ENCODE results near the gene POLR3GL. TPM values are rescaled to one million over a fixed set of nuclear protein-coding genes. Genes with fewer than 3 reads are reported as not detected.

The POLR3GL gene
- total RNA-seq, 6 donors from 2014 or later = 18.7 to 25.7 (median 22.5) TPM

GRCh38 chr1:146019231-146020057 is 55.0 kb downstream of the POLR3GL start:
- peak in 1 of 2 donors; percentile 83 for DNase-seq
- no peaks in the 10 kb centered on the region for H3K36me3 ChIP-seq
- H3K27ac ChIP-seq = no peak overlapping the region
- peak overlapping the region in 3 of 4 donors; percentile 10 to 35 (median 26) for H3K4me3 ChIP-seq
- peaks cover 0 to 7% (median 3%) of the 10 kb centered on the region in 4 donors for H3K27me3 ChIP-seq
- peak; percentile 21 to 58 for ATAC-seq (ENCODE audit: low FRiP score in 2 of 2)
- no peaks in the 10 kb centered on the region for H3K9me3 ChIP-seq
- no peak for TF ChIP-seq POLR2AphosphoS5 (IDR thresholded peaks at IDR 0.05)
- TF ChIP-seq EP300 (IDR thresholded peaks at IDR 0.05) = no peak
- no peak for TF ChIP-seq POLR2A (IDR thresholded peaks at IDR 0.05)
- TF ChIP-seq CTCF (IDR thresholded peaks at IDR 0.05) = no peak
- 23 to 25% methylated on average over 29 to 34 of the region's 43 CpGs for WGBS, 2 donors
- H3K4me1 ChIP-seq = peaks cover 5 to 14% (median 11%) of the 10 kb centered on the region in 4 donors

DNA sequence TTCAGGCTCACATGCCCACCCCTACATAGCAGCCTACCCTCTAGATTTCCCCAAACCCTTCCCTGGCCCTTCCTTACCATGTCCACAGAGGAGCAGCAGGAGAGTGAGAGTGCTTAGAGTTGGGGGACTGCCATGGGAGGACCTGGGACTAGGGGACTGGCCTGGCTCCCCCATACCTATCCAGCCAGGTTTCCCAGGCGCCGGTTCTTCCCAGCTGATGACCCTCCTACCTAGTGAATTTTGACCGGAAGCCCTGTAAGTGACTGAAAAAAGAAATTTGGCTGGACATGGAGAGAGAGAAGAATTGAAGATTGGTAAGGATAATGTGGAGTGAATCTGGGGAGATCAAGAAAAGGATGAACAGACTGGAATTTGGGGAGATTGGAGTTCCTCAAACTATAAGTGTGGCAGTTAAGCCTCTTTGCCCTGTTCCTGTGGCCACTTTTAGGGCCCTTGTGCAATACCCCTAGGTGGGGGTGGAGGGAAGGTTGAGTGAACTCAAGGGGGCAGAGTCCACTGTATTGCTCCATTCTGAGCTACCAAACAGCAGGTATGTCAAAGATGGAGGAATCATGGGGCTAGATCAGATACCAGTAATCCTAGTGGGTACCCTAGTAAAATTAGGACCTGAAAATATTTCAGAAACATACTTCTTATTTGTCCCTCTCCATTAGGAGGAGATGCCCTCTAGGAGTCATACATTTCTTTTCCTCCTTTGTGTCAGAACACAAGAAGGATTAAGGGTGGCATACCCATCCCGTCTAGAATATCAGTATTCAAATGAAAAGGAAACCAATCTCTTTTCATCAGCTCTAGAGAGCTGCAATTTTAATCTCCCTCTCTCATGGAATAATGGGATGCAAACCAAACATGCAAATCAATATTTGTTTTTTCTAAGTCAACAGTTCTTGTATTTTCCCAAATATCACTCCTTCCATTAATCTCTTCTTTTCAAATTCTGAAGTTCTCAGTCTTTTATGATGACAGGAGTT is 55.9 kb downstream of the POLR3GL start:
- WGBS, 2 donors = 83 to 91% methylated on average over 4 of the region's 4 CpGs
- DNase-seq (no peak), ATAC-seq (ENCODE audit: low FRiP score in 2 of 2) (peak in 1 of 2 donors; percentile 36)
- no peaks in the 10 kb centered on the region for H3K9me3 ChIP-seq
- peaks cover 0 to 7% (median 3%) of the 10 kb centered on the region in 4 donors for H3K27me3 ChIP-seq
- H3K27ac ChIP-seq = no peak overlapping the region
- H3K4me1 ChIP-seq = peaks cover 5 to 14% (median 11%) of the 10 kb centered on the region in 4 donors
- no peaks in the 10 kb centered on the region for H3K36me3 ChIP-seq
- TF ChIP-seq CTCF (IDR thresholded peaks at IDR 0.05) (no peak), POLR2AphosphoS5 (IDR thresholded peaks at IDR 0.05) (no peak), POLR2A (IDR thresholded peaks at IDR 0.05) (no peak), EP300 (IDR thresholded peaks at IDR 0.05) (no peak)
- no peak overlapping the region for H3K4me3 ChIP-seq

- TF ChIP-seq EP300 (IDR thresholded peaks at IDR 0.05) (no peak), CTCF (IDR thresholded peaks at IDR 0.05) (no peak), POLR2A (IDR thresholded peaks at IDR 0.05) (no peak), POLR2AphosphoS5 (IDR thresholded peaks at IDR 0.05) (no peak)
- peaks cover 5 to 14% (median 11%) of the 10 kb centered on the region in 4 donors for H3K4me1 ChIP-seq
- 64 to 65% methylated on average over 1 of the region's 1 CpG for WGBS, 2 donors
- H3K27ac ChIP-seq = no peak overlapping the region
- DNase-seq (no peak), ATAC-seq (ENCODE audit: low FRiP score in 2 of 2) (no peak)
- H3K4me3 ChIP-seq = no peak overlapping the region
- H3K36me3 ChIP-seq = no peaks in the 10 kb centered on the region
- H3K9me3 ChIP-seq = no peaks in the 10 kb centered on the region
- peaks cover 0 to 7% (median 3%) of the 10 kb centered on the region in 4 donors for H3K27me3 ChIP-seq
These were observed 56.6 kb downstream of the POLR3GL start for GRCh38 chr1:146021050-146021445.

GRCh38 chr1:146021622-146022402 is 57.3 kb downstream of the POLR3GL start, which contains the start of gene HJV:
HJV (minus strand) TSS chr1:146021735; CDS start chr1:146020231, 1,504 bp downstream.
- TF ChIP-seq POLR2AphosphoS5 (IDR thresholded peaks at IDR 0.05) = no peak
- TF ChIP-seq EP300 (IDR thresholded peaks at IDR 0.05) = no peak
- TF ChIP-seq POLR2A (IDR thresholded peaks at IDR 0.05) = no peak
- TF ChIP-seq CTCF (IDR thresholded peaks at IDR 0.05) = no peak
- no peak within 1 kb of the TSS for H3K4me3 ChIP-seq
- peaks cover 0 to 7% (median 3%) of the 10 kb centered on the region in 4 donors for H3K27me3 ChIP-seq
- H3K9me3 ChIP-seq = no peaks in the 10 kb centered on the region
- no peak within 1 kb of the TSS for H3K27ac ChIP-seq
- ATAC-seq (ENCODE audit: low FRiP score in 2 of 2) (no peak), DNase-seq (no peak)
- WGBS, 2 donors = 68 to 72% methylated on average over 5 of the region's 5 CpGs
- no peaks in the 10 kb centered on the region for H3K36me3 ChIP-seq
- peaks cover 5 to 14% (median 11%) of the 10 kb centered on the region in 4 donors for H3K4me1 ChIP-seq

Data from upper lobe of left lung (tissue), 6 donors.